A549 (cell line): ENCODE measurements around the gene TSTD2. TPM values are rescaled to one million over a fixed set of nuclear protein-coding genes. Genes with fewer than 3 reads are reported as not detected.

Experiments
- ATAC-seq, 2 experiments: fragments of 200-7000 bp in 1 of 2; fragments of >200 bp in 1 of 2; cut with Nextera tagmentation in 1 of 2; cut with Tn5 transposase in 1 of 2; 3 replicates each; pipeline versions ENCODE4 v1.8.0 to v1.9.1; 2018 to 2020; ENCODE audit warnings: mild to moderate bottlenecking in 1 of 2, moderate library complexity in 1 of 2
- CTCF ChIA-PET: fragments of 300-600 bp; sonication (Branson Sonifier 250); formaldehyde crosslinking; extraction: SDS; loops from one replicate; lab custom pipeline; 2021; ENCODE audit warnings: antibody characterized with exemption, inconsistent platforms; lab: Yijun Ruan, JAX
- POLR2A ChIA-PET: fragments of 350-600 bp; formaldehyde crosslinking; extraction: SDS; loops from one replicate; lab custom pipeline; 2021; ENCODE audit warnings: antibody characterized with exemption, inconsistent platforms; lab: Yijun Ruan, JAX
- DNase-seq, 2 experiments: peaks; one replicate each; pipeline versions ENCODE4 v3.0.0 to v3.0.0-alpha.2; 2011 to 2016; ENCODE audit warnings: low read depth in 1 of 2, low spot score in 1 of 2
- FAIRE-seq: peaks from 2 replicates; lab custom pipeline; 2011; peaks lifted over from hg19 to GRCh38; lab: Jason Lieb, UNC
- H3K27ac ChIP-seq, 2 experiments: fragments of >200 bp; sonication (Bioruptor Twin); formaldehyde crosslinking; 3 replicates each; pipeline ENCODE4 v1.5.1; 2016 to 2017
- H3K4me1 ChIP-seq: fragments of >200 bp; sonication (Bioruptor Twin); formaldehyde crosslinking; 3 replicates; pipeline ENCODE4 v1.6.1; 2016
- H3K4me2 ChIP-seq: fragments of >200 bp; sonication (Bioruptor Twin); formaldehyde crosslinking; 3 replicates; pipeline ENCODE4 v1.6.1; 2016
- H3K4me3 ChIP-seq: fragments of >200 bp; sonication (Bioruptor Twin); formaldehyde crosslinking; 3 replicates; pipeline ENCODE4 v1.5.1; 2016
- H3K9me3 ChIP-seq: fragments of >200 bp; sonication (Bioruptor Twin); formaldehyde crosslinking; 3 replicates; pipeline ENCODE4 v1.6.1; 2016
- ESRRA ChIP-seq: fragments of 150-350 bp; IDR thresholded peaks from 2 replicates; pipeline ENCODE4 v1.6.1; 2014; ENCODE audit warnings: mild to moderate bottlenecking, low read length, borderline replicate concordance
- HDAC2 ChIP-seq: fragments of 200-600 bp; sonication (generic); IDR thresholded peaks from 2 replicates; pipeline ENCODE4 v1.6.1; 2016
- HEYL ChIP-seq: fragments of 250-450 bp; sonication (Bioruptor Pico); IDR thresholded peaks from 2 replicates; pipeline ENCODE4 v1.8.0; 2021; ENCODE audit warnings: mild to moderate bottlenecking, moderate library complexity
- HOXB5 ChIP-seq: fragments of 250-450 bp; sonication (Bioruptor Pico); IDR thresholded peaks from 2 replicates; pipeline ENCODE4 v1.5.0; 2020; ENCODE audit warnings: mild to moderate bottlenecking, moderate library complexity
- JUN ChIP-seq, 2 experiments: fragments of >200 bp; sonication (Bioruptor Twin); formaldehyde crosslinking; IDR thresholded peaks; 2 replicates in 1 of 2; 3 replicates in 1 of 2; pipeline ENCODE4 v1.6.1; 2016 to 2017
- JUNB ChIP-seq: fragments of >200 bp; sonication (Bioruptor Twin); formaldehyde crosslinking; IDR thresholded peaks from 2 replicates; pipeline ENCODE4 v1.6.1; 2016
- KDM5A ChIP-seq: fragments of 200-600 bp; sonication (generic); IDR thresholded peaks from 2 replicates; pipeline ENCODE4 v1.6.1; 2016; ENCODE audit warnings: antibody characterized with exemption, mild to moderate bottlenecking
- MYC ChIP-seq: IDR thresholded peaks from 2 replicates; pipeline ENCODE4 v1.6.1; 2012; ENCODE audit warnings: mild to moderate bottlenecking, inconsistent platforms, low read length, improper control_type of control experiment, borderline replicate concordance
- NFE2L2 ChIP-seq: fragments of 150-350 bp; conservative IDR thresholded peaks from 2 replicates; pipeline ENCODE4 v1.6.1; 2014; ENCODE audit warnings: low read length
- NR3C1 ChIP-seq: fragments of >200 bp; sonication (Bioruptor Twin); formaldehyde crosslinking; IDR thresholded peaks from 3 replicates; pipeline ENCODE4 v1.6.1; 2017
- PHF8 ChIP-seq: fragments of 200-600 bp; sonication (generic); IDR thresholded peaks from 2 replicates; pipeline ENCODE4 v1.6.1; 2016; ENCODE audit warnings: low read depth, mild to moderate bottlenecking, antibody characterized with exemption, moderate library complexity, borderline replicate concordance
- POLR2AphosphoS2 ChIP-seq: conservative IDR thresholded peaks from 2 replicates; pipeline ENCODE4 v1.6.1; 2012; ENCODE audit warnings: low read length, improper control_type of control experiment, inconsistent platforms
- RAD21 ChIP-seq, 2 experiments: fragments of >200 bp in 1 of 2; sonication (Bioruptor Twin) in 1 of 2; formaldehyde crosslinking in 1 of 2; IDR thresholded peaks in 1 of 2; conservative IDR thresholded peaks in 1 of 2; 2 replicates in 1 of 2; 3 replicates in 1 of 2; pipeline ENCODE4 v1.6.1; 2012 to 2018; ENCODE audit warnings: inconsistent platforms in 1 of 2
- RARB ChIP-seq: fragments of 250-450 bp; sonication (Bioruptor Pico); IDR thresholded peaks from 2 replicates; pipeline ENCODE4 v1.8.0; 2021; ENCODE audit warnings: mild to moderate bottlenecking, moderate library complexity
- SMC3 ChIP-seq: fragments of >200 bp; sonication (Bioruptor Twin); formaldehyde crosslinking; IDR thresholded peaks from 3 replicates; pipeline ENCODE4 v1.6.1; 2018; ENCODE audit warnings: inconsistent platforms
- SREBF2 ChIP-seq: fragments of 450-650 bp; IDR thresholded peaks from 2 replicates; pipeline ENCODE4 v1.6.1; 2014; ENCODE audit warnings: mild to moderate bottlenecking, moderate library complexity
- TP53 ChIP-seq: fragments of 250-450 bp; sonication (Bioruptor Pico); IDR thresholded peaks from 2 replicates; pipeline ENCODE4 v1.5.0; 2021; ENCODE audit warnings: mild to moderate bottlenecking, moderate library complexity
- WGBS: methylation state at CpG from one replicate; pipeline ENCODE4 v1.1.6; 2017; ENCODE audit errors: missing lambda C conversion rate; 5-methylcytosine and 5-hydroxymethylcytosine counted together
- polyA plus RNA-seq, 4 experiments: library from polyadenylated mRNA; depleted of rRNA in 3 of 4; stranded (reverse); fragments of >200 nt; fragmentation: RNase III in 1 of 4; extraction: RNeasy Plus Mini Kit Qiagen cat#74134 plus additional on column Dnase treatment in 1 of 4; gene quantifications; 2 replicates in 3 of 4; 3 replicates in 1 of 4; pipeline ENCODE4 v1.2.3, GENCODE V29; 2011 to 2017
- TF ChIP-seq, protein P1 (sequence below): fragments of 150-350 bp; IDR thresholded peaks from 2 replicates; pipeline ENCODE4 v1.6.1; 2014; ENCODE audit warnings: low read depth, mild to moderate bottlenecking, low read length
- TF ChIP-seq, protein P2 (sequence below): fragments of >200 bp; sonication (Bioruptor Twin); formaldehyde crosslinking; IDR thresholded peaks from 3 replicates; pipeline ENCODE4 v1.5.1; 2016
- TF ChIP-seq, protein P3 (sequence below): IDR thresholded peaks from 2 replicates; pipeline ENCODE4 v1.6.1; 2012; ENCODE audit warnings: low read depth, borderline replicate concordance
- TF ChIP-seq, protein P4 (sequence below): fragments of 200-600 bp; sonication (generic); IDR thresholded peaks from 2 replicates; pipeline ENCODE4 v1.6.1; 2016; ENCODE audit warnings: antibody characterized with exemption, mild to moderate bottlenecking, moderate library complexity

Gene TSTD2
- polyA plus RNA-seq, 2 of the 4 experiments (the other 2 are of a cell fraction): 11.4 to 37.4 TPM

DNA sequence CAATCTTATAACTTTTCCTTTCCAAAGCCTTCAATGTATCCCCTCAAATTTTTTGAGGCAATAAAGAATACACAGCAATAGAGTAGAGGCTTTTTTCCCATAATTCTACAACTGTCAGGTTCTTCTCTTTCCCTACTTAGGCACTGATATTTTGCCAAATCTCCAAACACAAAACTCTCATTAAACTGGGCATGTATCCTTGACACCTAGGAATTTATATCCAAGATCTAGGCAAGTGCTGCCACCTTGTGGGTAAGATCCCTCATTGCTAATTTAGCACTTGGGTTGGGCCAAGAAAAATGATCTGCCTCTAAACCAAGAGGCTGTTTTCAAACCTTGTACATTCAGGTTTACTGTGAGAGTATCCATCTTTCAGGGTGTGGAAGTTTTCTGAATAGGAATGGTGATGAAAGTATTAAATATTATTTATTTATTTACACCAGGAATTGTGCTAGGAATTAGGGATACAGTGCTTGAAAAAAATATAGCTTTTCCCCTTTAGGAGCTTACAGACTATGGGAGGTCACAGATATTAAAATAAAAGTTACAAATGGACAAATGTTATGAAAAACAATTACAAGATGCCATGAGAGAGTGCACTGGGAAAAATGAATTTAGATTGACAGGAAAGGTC lies 17.6 kb downstream of the TSTD2 start:
- FAIRE-seq: no peak
- TF ChIP-seq RAD21 (conservative IDR thresholded peaks at IDR 0.05 in 1 of 2, IDR thresholded peaks at IDR 0.05 in 1 of 2): peak; percentile 74 to 81
- no peak for TF ChIP-seq SREBF2
- TF ChIP-seq SMC3: peak; percentile 70
- TF ChIP-seq NR3C1: no peak
- TF ChIP-seq JUNB: no peak
- TF ChIP-seq, protein P1, sequence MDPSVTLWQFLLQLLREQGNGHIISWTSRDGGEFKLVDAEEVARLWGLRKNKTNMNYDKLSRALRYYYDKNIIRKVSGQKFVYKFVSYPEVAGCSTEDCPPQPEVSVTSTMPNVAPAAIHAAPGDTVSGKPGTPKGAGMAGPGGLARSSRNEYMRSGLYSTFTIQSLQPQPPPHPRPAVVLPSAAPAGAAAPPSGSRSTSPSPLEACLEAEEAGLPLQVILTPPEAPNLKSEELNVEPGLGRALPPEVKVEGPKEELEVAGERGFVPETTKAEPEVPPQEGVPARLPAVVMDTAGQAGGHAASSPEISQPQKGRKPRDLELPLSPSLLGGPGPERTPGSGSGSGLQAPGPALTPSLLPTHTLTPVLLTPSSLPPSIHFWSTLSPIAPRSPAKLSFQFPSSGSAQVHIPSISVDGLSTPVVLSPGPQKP: no peak
- TF ChIP-seq, protein P2, sequence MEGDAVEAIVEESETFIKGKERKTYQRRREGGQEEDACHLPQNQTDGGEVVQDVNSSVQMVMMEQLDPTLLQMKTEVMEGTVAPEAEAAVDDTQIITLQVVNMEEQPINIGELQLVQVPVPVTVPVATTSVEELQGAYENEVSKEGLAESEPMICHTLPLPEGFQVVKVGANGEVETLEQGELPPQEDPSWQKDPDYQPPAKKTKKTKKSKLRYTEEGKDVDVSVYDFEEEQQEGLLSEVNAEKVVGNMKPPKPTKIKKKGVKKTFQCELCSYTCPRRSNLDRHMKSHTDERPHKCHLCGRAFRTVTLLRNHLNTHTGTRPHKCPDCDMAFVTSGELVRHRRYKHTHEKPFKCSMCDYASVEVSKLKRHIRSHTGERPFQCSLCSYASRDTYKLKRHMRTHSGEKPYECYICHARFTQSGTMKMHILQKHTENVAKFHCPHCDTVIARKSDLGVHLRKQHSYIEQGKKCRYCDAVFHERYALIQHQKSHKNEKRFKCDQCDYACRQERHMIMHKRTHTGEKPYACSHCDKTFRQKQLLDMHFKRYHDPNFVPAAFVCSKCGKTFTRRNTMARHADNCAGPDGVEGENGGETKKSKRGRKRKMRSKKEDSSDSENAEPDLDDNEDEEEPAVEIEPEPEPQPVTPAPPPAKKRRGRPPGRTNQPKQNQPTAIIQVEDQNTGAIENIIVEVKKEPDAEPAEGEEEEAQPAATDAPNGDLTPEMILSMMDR: peak; percentile 88
- no peak for TF ChIP-seq RARB (CRISPR knock-in tag)
- no peak for TF ChIP-seq TP53 (CRISPR knock-in tag)
- TF ChIP-seq HDAC2: no peak
- TF ChIP-seq, all 56 proteins: peak for 3
- Histone ChIP-seq H3K4me2 (no peak overlapping the region), H3K9me3 (no peaks in the 10 kb centered on the region), H3K27ac (no peak overlapping the region), H3K4me1 (no peaks in the 10 kb centered on the region), H3K4me3 (no peak overlapping the region)
- CTCF ChIA-PET: interaction anchor here (0.5 to 14.6 kb wide), 55 partner anchors 8 to 1746 kb away, joined by 3 to 247 read pairs (median 5); partner anchors contain the start of genes NCBP1, TDRD7, TMOD1 and TSTD2
- peak; percentile 64 to 69 for DNase-seq
- ATAC-seq: peak; percentile 68 to 84; a peak in 4 of 6 replicates
- POLR2A ChIA-PET: interaction anchor here (0.6 to 1.3 kb wide), 2 partner anchors 18 to 27 kb away, joined by 8 to 10 read pairs; partner anchors contain the start of genes NCBP1 and TSTD2

DNA sequence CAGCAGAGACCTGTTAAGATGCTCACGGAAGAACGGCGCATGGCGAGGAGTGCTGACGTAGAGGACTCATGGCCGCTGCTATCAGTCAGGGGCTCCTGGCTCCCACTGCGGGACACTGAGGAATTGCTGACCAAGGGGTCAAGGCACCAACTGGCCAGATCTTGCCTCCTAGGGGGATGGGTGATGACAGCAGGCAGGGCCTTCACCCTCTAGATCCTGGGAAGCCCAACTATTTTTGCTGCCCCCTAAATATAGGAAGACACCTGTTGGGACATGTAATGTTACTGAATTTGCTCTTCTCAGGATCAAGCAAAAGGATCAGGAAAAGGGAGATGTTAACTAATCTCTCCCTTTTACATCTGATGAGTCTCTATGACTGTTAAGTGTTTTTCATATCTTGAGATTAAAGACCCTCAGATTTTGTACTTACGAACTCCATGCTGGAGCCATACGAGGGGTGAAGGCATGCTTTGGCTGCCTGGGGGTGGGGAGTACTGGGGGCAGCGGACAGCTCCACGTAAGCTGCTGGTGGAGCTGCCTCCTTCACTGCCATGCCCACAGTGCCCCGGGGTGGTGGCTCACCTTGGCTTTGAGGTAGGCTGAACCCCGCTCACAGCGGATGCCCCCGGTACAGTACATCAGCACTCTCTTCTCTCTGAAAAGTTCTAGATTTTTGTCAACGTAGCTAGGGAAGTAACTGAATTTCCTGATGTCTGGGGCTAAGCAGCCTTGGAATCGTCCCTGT lies 28.1 kb downstream of the TSTD2 start:
- H3K27ac ChIP-seq: no peak overlapping the region
- H3K4me2 ChIP-seq: no peak overlapping the region
- DNase-seq (no peak), FAIRE-seq (no peak), ATAC-seq (no peak)
- H3K4me1 ChIP-seq: no peaks in the 10 kb centered on the region
- no peaks in the 10 kb centered on the region for H3K9me3 ChIP-seq
- POLR2A ChIA-PET: no interaction called here
- H3K4me3 ChIP-seq: no peak overlapping the region
- no peak for TF ChIP-seq HEYL (CRISPR knock-in tag)
- TF ChIP-seq, all 56 proteins: peak for 0
- CTCF ChIA-PET: interaction anchor here (1.1 to 13.8 kb wide), 4 partner anchors 8 to 135 kb away, joined by 3 to 340 read pairs (median 23); no protein-coding TSS in a partner anchor
- WGBS: 88% methylated on average over 17 of the region's 17 CpGs

DNA sequence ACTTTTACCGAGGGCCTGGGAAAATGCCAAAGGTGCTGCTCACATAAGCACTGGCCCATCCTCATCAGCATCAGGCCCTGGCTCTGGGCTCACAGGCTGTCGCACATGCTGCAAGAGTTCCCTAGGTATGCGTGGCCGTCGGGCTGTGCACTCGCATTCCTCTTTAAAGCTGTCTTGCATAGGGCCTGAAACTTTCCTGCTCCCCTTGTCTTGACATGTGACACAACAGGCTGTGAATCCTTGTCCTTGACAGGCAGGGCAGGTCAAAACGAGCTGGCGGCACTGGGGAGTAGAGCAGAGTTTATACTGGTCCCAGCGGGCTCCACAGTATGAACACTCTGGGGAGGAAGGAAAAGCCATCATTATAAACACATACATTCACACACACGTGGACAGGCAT lies 30.7 kb downstream of the TSTD2 start:
- ChIA-PET POLR2A (no interaction called here), CTCF (interaction anchor here (1.3 to 13.8 kb wide), 5 partner anchors 8 to 132 kb away, joined by 3 to 340 read pairs (median 7); no protein-coding TSS in a partner anchor)
- Histone ChIP-seq H3K4me2 (no peak overlapping the region), H3K27ac (no peak overlapping the region), H3K4me3 (no peak overlapping the region), H3K4me1 (no peaks in the 10 kb centered on the region), H3K9me3 (no peaks in the 10 kb centered on the region)
- 91% methylated on average over 10 of the region's 10 CpGs for WGBS
- no peak for FAIRE-seq
- TF ChIP-seq HOXB5 (CRISPR knock-in tag) (no peak), HEYL (CRISPR knock-in tag) (no peak), MYC (no peak), JUN (IDR thresholded peaks at IDR 0.05) (no peak), NFE2L2 (no peak), KDM5A (no peak), ESRRA (no peak), PHF8 (no peak), RARB (CRISPR knock-in tag) (no peak), SREBF2 (no peak), POLR2AphosphoS2 (no peak)
- TF ChIP-seq, protein P3, sequence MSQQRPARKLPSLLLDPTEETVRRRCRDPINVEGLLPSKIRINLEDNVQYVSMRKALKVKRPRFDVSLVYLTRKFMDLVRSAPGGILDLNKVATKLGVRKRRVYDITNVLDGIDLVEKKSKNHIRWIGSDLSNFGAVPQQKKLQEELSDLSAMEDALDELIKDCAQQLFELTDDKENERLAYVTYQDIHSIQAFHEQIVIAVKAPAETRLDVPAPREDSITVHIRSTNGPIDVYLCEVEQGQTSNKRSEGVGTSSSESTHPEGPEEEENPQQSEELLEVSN: no peak
- TF ChIP-seq, protein P4, sequence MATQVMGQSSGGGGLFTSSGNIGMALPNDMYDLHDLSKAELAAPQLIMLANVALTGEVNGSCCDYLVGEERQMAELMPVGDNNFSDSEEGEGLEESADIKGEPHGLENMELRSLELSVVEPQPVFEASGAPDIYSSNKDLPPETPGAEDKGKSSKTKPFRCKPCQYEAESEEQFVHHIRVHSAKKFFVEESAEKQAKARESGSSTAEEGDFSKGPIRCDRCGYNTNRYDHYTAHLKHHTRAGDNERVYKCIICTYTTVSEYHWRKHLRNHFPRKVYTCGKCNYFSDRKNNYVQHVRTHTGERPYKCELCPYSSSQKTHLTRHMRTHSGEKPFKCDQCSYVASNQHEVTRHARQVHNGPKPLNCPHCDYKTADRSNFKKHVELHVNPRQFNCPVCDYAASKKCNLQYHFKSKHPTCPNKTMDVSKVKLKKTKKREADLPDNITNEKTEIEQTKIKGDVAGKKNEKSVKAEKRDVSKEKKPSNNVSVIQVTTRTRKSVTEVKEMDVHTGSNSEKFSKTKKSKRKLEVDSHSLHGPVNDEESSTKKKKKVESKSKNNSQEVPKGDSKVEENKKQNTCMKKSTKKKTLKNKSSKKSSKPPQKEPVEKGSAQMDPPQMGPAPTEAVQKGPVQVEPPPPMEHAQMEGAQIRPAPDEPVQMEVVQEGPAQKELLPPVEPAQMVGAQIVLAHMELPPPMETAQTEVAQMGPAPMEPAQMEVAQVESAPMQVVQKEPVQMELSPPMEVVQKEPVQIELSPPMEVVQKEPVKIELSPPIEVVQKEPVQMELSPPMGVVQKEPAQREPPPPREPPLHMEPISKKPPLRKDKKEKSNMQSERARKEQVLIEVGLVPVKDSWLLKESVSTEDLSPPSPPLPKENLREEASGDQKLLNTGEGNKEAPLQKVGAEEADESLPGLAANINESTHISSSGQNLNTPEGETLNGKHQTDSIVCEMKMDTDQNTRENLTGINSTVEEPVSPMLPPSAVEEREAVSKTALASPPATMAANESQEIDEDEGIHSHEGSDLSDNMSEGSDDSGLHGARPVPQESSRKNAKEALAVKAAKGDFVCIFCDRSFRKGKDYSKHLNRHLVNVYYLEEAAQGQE: no peak
- DNase-seq: no peak
- ATAC-seq: no peak
